ENCODE measurements around the gene TBXA2R. TPM values are rescaled to one million over a fixed set of nuclear protein-coding genes. Genes with fewer than 3 reads are reported as not detected.

TBXA2R gene
- total and polyA plus RNA-seq, 2 donors (not counting 3 experiments of a cell fraction or from before 2014, with no cell fraction given): 2.4 to 2.9 TPM

GRCh38 chr19:3652422-3652821 is 45.7 kb upstream of the TBXA2R start:
- Histone ChIP-seq H3K9me3 (replicated peaks; ENCODE audit: control insufficient read depth, insufficient read depth, low read length) (no peaks in the 10 kb centered on the region), H3K9me1 (replicated peaks; ENCODE audit: control insufficient read depth, extremely low read depth, insufficient read depth, low read length) (no peaks in the 10 kb centered on the region), H3K4me2 (ENCODE audit: insufficient read depth, low read length) (no peak overlapping the region), H3K4me3 (replicated peaks in 1 of 3; ENCODE audit: insufficient read depth in 1 of 3, low read depth in 1 of 3, low read length in 3 of 3) (no peak overlapping the region), H3K36me3 (ENCODE audit: control insufficient read depth in 2 of 2, extremely low read depth in 1 of 2, insufficient read depth in 2 of 2, low read length in 2 of 2) (peaks cover 2 to 58% of the 10 kb centered on the region in 2 experiments), H3K27me3 (ENCODE audit: control insufficient read depth in 2 of 2, insufficient read depth in 2 of 2, low read length in 2 of 2) (no peaks in the 10 kb centered on the region), H2AFZ (ENCODE audit: low read depth, low read length) (no peak overlapping the region), H3K9ac (replicated peaks; ENCODE audit: extremely low read depth, insufficient read depth, low read length) (no peak overlapping the region), H3K27ac (ENCODE audit: insufficient read depth, low read depth, low read length) (no peak overlapping the region), H3K79me2 (ENCODE audit: control insufficient read depth, insufficient read depth, low read length) (no peaks in the 10 kb centered on the region), H3K4me1 (ENCODE audit: control insufficient read depth, extremely low read depth, insufficient read depth, low read length) (no peaks in the 10 kb centered on the region), H4K20me1 (replicated peaks; ENCODE audit: control insufficient read depth, extremely low read depth, insufficient read depth, low read length) (no peaks in the 10 kb centered on the region)
- no peak for TF ChIP-seq EZH2 (IDR thresholded peaks at IDR 0.05; ENCODE audit: borderline replicate concordance, low read depth, low read length, severe bottlenecking)
- no peak for TF ChIP-seq CTCF (IDR thresholded peaks at IDR 0.05; ENCODE audit: extremely low read depth in 1 of 2, insufficient read depth in 1 of 2, low read depth in 1 of 2, low read length in 2 of 2)
- TF ChIP-seq FOS (IDR thresholded peaks at IDR 0.05; ENCODE audit: borderline replicate concordance, insufficient read depth, low read length): no peak
- no peak for TF ChIP-seq POLR2AphosphoS5 (IDR thresholded peaks at IDR 0.05; ENCODE audit: insufficient read depth, low read depth, low read length)
- no peak for TF ChIP-seq POLR2A (IDR thresholded peaks at IDR 0.05; ENCODE audit: low read depth, low read length)
- no peak for TF ChIP-seq MAX (IDR thresholded peaks at IDR 0.05; ENCODE audit: insufficient read depth, insufficient read length)
- TF ChIP-seq GATA2 (IDR thresholded peaks at IDR 0.05; ENCODE audit: insufficient read depth, insufficient read length, low read depth, low read length): no peak
- TF ChIP-seq JUN (IDR thresholded peaks at IDR 0.05; ENCODE audit: borderline replicate concordance, insufficient read depth, insufficient read length, low read depth): no peak
- TF ChIP-seq MYC (IDR thresholded peaks at IDR 0.05; ENCODE audit: low read depth, low read length): no peak
- dilution Hi-C loops (cut with MboI; ENCODE audit: extremely low pct_ligation_motif_present, low sequenced_read_pairs): no loop called here
- intact Hi-C loops (cut with micrococcal nuclease): no loop called here
- DNase-seq (ENCODE audit: low read depth, low spot score): no peak
- ChIA-PET POLR2A (interaction anchor here (0.6 kb wide), 2 partner anchors 10 to 25 kb away, joined by 4 to 7 read pairs; no protein-coding TSS in a partner anchor), CTCF (no interaction called here)
- BruUV-seq (replicated peaks): no TSS peak
- FAIRE-seq: no peak

Data from endothelial cell of umbilical vein (primary cell).